Measurements from ENCODE around the gene PDE4C.

PDE4C gene

DNA sequence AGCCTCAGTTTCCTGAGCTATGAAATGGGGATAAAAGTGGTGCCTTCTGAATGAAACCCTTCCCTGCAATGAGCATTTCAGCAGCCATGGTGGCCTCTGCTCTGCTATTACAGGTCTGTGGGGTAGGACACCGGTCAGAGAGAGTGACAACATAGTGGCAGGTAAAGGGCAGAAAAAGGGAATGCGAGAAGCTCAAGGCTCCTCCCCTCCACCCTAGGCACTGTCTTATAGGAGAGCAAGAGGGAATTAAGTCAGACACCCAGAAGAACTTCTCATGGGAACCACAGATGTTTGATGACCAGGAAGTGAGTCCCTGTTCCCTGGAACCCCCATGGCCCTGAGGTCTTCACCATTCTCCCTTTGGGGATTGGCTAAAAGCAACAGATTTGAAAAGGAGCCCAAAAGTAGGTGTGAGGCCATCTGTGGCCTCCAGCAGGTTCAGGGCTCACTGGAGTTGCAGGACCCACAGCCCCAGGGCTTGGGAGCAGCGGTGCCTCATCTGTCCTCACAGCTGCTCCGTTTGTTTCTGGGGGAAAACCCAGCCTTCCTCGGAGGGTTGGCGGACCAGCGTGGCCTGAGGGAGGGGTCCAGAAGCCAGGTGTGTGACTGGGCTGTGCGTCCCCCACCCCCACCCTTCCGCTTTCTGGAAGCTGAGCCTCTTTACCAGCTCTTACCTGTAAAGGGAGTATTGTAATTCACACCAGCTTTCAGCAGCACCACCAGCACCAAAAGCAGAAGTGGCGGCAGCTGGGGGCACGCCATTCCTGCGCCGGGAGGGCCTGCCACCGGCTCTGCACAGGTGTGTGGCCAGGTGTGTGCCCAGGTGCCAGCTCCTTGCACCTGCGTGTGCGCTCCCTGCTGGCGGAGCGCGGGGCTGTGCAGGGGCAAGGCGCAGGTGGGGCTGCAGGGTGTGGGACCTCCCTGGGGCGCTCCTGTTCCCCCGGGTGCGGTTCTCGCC lies 28.6 kb upstream of the PDE4C start:
- DNase-seq (ENCODE audit: low spot score), result no peak

DNA sequence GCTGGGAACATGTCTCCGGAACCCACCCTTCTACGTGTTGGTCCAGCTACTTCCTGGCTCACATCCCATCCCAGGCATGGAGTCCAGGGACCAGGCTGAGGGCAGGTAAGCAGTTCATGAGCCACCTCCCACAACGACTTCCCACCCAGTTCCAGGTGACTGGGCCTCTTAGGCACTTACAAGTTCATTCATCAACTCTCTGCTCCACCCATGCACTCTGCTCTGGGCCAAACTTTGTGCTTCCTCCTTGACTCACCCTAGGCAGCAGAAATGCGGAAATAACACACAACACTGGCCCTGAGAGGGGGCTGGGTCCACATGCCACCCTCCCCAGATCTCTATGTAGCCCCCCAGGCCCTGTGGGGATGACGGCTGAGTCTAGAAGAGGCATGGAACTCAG lies 27.5 kb upstream of the PDE4C start:
- no peak for DNase-seq (ENCODE audit: low spot score)

DNA sequence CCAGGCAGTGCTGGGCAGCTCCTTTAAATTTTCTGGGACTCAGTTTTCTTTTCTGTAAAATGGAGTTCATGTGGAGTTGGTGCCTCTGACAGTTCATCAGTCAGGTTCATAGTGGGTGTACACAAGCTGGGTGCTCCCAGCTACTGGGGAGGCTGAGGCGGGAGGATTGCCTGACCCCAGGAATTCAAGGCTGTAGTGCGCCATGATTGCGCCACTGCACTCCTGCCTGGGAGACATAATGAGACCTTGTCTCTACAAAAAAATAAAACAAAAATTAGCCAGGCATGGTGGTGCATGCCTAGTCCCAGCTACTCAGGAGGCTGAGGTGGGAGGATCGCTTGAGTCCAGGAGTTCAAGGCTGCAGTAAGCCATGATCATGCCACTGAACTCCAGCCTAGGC lies 26.9 kb upstream of the PDE4C start:
- DNase-seq (ENCODE audit: low spot score), result no peak

DNA sequence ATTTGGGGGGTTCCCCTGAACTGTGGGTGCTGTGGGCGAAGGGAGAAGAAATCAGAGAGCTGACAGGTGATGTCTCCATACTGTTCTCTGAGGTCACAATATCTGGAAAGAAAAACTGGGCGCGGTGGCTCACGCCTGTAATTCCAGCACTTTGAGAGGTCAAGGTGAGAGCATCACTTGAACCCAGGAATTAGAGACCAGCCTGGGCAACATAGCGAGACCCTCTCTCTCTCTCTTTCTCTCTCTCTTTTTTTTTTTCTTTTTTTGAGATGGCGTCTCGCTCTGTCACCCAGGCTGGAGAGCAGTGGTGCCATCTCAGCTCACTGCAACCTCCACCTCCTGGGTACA lies 26.1 kb upstream of the PDE4C start:
- no peak for DNase-seq (ENCODE audit: low spot score)

DNA sequence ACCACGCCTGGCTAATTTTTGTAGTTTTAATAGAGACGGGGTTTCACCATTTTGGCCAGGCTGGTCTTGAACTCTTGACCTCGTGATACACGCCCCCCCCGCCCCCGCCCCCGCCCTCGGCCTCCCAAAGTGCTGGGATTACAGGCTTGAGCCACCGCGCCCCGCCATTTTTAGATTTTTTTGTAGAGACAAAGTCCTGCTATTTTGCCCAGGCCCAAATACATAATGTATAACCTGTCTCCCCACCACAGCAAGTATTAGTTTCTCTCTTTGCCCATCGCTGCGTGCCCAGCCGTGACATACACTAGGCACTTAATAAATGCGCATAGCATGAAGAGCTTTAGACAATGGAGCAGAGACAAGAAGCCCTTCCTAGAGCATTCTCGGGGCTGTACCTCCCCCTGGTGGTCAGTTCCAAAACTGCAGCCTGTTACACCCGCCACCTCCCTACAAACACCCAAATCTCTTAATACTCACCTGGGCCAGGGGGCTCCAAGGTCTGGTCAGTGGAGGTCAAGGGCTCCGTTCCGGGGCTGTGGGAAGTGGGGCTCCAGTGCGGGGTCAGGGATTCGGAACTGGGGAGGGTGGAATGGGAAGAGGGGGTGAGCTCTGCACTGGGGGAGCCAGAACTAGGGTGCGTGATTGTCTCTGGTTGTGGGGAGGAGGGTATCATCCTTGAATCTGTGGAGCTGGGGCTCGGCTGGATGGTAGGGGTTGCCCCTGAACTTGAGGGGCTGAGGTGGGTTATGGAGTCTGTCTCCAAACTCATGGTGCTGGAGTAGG lies 25.5 kb upstream of the PDE4C start:
- DNase-seq (ENCODE audit: low spot score), result peak; percentile 82

DNA sequence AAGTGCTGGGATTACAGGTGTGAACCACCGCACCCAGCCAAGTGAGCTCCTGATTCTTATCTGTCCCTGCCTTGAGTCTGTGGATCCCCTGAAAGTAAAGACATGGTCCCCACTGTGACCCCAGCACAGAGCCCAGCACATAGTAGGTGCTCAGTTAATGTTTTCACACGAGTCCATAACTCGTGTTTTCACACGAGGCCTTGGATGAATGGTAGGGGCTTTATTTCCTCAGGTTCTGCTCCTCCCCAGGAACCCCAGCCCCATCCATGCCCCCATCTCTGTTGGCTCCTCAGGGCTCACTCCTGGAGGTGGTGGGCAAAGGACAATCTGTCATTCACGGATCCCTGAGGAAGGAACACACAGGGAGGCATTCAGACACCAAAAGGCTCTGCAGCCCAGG lies 23.6 kb upstream of the PDE4C start:
- DNase-seq (ENCODE audit: low spot score), result no peak

DNA sequence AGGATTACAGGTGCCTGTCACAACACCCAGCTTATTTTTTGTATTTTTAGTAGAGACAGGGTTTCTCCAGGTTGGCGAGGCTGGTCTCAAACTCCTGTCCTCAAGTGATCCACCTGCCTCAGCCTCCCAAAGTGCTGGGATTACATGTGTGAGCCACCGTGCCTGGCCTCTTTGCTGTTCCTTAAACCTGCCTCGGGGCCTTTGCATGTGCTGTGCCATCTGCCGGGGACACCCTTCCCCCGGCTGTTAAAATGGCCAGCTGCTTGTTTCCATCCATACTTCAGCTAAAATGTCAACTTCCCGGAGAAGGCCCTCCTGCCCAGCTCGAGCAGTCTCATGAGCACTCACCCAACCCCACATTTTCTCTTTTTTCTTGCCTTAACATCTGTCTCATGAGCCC lies 19.1 kb upstream of the PDE4C start:
- DNase-seq (ENCODE audit: low spot score), result no peak

DNA sequence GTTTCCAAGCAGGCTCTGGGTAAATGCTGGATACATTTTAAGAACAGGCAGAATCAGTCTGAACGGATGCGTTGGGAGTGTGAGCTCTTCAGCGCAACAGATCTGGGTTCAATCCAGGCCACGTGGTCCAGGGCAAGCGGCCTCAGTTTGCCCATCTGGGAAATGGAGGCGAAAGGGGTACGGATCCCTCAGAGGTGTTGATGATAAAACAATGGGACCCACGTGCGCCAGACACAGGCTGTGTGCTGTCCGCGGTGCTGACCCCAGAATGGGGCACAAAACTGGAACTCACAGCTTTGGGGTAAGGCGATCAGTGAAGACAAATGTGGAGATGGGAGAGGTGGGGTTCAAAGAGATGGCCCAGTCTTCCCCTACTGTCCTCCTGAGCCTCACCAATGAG lies 13.1 kb upstream of the PDE4C start:
- no peak for DNase-seq (ENCODE audit: low spot score)

DNA sequence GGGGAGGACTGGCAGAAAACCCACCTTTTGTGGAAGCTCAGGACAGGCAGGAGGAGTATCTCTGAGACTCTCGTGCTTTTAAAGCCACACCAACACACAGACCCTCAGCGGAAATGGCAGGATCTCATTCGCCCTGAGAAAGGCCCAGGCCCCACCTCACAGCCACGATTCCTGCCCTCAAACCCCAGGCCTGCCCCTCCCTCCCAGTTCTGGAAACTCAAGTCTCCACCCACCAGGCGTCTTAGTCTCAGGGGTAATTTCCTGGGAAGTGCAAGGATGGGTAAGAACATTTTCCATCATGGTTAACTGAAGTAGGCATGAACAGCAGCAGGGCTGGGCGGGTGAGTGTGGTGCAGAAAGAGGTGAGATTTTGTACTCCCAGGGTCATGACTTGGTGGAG lies 8.0 kb upstream of the PDE4C start:
- DNase-seq (ENCODE audit: low spot score), result no peak

DNA sequence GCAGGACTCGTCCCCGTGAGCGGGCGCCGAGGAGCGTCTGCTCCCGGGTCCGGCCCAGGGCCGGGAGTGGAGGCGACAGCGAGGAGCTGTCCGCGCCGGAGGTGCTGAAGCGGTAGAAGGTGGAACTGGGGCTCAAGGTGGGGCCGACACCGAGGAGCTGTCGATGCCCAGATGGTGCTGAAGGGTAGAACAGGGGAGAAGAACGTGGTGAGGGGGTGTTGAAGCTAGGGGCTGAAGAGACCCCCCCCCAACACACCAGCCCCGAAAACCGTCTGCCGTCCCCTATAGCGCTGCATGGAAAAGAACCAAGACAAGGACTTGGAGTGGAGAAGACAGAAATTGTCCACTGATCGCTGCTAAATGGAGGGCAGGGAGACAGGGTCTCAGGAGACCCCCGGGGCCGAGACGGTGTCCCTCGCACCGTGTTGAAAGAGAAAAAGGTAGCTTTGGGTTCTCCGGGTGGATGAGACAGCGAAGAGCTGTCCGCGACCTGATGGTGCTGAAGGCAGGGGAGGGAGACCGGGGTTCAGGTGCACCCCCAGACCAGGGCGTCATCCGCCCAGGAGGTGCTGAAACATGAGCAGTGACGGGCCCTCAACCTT lies 7.1 kb upstream of the PDE4C start:
- DNase-seq (ENCODE audit: low spot score), result peak; percentile 21

DNA sequence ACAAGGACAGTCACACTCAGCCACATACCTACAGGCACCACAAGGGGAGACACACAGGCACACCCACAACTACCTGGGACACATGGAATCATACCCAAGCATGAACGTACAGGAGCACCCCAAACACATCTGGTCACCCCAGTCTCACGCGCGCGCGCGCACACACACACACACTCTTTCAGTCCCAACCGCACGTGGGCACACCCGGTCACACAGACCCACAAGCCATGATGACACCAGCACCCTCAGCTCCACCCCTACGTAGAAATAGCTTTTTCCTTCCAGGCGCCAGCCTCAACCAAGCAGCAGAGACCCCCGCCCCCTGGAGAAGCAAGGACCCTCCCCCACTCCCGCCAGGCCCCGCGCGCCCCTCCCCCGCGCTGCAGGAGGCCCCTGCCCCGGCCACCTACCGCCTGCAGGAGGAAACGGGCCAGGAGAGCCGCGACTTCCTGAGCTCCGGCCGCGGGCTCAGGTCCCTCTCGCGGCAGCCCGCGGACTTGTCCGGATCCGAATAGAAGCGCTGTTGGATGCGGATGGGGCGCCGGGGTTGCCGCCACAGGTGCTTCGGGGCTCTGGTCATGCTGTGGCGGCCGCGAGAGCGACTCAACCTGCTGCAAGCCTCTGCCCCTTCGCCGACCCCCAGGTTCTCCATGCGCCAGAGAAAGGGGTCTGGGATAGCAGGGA lies 6.4 kb upstream of the PDE4C start:
- DNase-seq (ENCODE audit: low spot score), result no peak

DNA sequence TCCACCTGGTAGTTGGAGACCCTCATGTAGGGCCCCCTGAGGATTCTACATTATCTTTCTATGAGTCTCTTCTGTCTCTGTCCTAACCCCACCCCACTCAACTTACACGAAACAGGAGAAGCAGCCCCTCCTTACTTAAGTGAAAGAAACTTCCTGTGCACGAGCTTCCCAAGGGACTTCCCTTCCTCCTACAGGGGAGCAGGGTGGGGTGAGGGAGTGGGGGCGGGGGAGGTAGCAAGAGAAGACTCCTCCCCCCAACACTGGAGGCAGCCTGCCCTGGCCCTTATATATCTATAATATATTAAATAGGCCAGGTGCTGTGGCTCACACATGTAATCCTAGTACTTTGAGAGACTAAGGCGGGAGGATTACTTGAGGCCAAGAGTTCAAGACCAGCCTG lies 5.5 kb upstream of the PDE4C start:
- no peak for DNase-seq (ENCODE audit: low spot score)

DNA sequence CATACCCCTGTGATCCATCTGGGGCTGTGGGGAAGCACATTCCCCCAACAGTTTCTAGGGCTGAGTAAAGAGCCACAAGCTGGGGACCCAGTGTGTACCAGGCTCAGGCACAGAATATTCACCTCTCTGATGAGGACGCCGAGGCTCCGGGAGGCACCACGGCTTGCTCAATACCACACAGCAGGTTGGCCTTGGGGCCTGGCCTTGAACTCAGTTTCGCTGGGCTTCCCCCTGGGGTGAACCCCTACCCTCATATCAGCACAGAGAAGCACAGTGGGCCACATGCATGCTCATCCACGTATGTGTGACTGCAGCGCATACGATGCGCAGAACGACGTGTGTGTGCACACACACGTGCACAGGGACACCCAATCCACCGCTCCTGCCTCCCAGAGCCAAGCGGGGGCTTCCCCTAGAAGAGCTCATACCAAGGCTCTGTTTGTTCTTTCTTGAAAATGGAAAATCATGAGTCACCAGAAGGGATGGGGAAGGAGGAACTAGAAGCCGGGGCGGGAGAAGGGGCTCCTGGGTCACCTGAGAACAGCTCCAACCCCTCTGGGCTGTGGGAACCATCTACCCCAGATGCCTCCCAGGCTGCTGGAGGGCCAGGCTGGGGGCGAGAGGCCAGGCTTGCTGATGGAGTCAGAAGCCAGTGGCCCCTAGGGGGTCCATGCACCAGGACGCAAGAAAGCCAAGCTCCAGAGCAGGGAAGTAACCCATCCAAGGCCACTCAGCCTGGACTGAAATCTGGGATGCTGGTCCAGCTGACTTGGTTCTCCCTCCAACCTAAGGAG lies 4.9 kb upstream of the PDE4C start:
- no peak for DNase-seq (ENCODE audit: low spot score)

DNA sequence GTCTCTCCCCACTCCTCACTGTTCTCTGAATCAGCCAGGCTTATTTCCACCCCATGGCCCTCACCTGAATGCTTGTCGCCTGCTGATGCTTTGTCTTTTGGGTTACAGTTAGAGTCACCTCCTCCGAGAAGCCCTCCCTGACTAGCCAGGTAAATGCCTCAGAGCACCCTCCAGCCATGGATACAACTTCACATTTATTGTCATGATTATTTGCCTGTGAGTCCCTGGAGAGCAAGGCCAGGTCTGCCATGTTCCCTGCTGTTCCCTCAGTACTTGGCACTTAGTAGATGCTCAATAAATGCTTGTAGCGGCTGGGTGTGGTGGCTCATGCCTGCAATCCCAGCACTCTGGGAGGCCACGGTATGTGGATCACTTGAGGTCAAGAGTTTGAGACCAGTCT lies 3.7 kb upstream of the PDE4C start:
- no peak for DNase-seq (ENCODE audit: low spot score)

DNA sequence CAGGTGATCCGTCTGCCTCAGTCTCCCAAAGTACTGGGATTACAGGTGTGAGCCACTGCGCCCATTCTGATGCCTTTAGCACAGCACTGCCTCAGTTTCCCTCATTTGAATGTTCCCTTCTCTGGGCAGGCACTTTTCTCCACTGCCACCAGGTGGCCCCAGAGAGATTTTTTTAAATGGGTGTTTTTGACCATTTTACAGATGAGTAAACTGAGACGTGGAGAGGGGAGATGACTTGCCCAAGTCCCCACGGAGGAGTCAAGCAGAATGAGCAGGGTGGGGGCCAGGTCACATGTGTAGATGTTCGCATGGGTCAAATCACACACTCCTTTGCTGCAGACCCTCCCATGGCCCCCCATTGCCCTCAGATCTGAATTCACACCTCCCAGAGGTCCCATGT lies 3.2 kb upstream of the PDE4C start:
- no peak for DNase-seq (ENCODE audit: low spot score)

DNA sequence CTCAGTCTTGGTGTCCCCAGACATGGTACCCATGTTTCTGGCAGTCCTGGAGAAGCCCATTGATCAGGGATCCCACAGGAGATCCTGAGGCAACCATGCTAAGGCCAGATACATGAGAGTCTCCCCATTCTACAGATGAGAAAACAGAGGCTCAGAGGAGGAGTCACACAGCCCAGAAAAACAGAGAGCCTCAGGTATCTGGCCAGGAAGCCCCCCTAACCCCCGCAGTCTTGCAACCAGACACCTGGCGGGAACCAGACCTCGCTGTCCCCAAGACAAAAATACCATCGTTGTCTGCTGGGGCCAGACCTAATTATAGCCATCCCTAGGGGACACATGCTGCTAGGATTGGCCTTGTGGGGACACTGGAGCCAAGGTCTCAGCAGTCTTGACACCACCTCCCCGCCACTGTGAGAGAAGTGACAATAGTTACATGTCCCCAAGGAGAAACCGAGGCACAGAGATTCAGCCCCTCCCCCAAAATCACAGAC lies 1.6 kb upstream of the PDE4C start:
- DNase-seq (ENCODE audit: low spot score), result no peak

DNA sequence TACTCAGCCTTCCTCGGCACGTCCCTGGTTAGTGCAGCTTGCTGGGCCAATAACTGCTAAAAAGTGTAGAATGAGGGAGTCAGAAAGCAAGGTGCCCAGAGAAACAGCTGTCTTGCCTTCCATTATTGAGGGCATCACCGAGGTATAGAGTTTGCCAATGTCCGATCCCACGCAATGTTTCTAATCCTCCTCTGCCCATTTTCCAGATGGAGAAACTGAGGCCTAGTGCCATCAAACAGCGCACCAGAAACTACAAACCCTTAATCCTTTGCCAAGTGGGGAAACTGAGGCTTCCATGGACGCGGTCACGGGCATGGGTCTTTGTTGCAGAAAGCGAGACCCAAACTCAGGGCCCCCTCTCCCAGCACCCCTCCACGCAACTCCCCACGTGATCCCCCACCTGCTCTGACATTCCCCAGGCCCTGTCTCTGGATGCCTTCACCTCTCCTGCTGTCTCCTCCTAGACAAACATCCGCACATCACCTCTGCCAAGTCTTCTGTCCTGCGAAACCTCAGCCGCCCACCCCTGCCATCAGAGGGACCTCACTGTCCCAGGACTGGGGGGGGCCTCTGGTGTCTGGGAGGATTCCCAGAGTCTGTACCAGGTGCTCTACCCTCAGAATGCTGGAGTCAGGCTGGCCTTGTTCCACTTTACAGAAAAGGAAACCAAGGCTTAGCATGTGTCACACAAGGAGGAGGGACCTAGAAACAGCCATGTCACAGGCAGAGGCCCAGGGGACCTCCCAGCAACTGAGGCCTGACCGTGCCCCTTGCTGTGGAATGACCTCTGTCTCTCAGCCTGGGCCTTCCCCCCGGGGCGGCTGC lies 930 bp upstream of the PDE4C start:
- no peak for DNase-seq (ENCODE audit: low spot score)

DNA sequence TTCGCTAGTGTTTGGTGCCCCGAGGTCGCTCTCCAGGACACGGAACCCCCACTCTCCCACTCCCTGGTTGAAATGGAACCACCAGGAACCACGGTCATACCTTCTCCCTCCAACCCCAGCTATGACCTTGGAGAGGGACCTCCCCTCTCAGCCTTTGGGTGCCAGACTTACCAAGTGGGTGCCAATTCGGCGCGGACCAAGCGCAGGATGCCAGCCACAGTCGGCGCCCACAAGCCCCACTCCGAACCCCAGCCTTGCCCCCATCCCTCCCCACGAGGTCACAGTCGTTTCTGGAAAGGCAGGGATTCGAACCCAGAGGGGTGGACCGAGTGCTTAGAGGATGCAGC lies 910 bp downstream of the PDE4C start:
- DNase-seq (ENCODE audit: low spot score), result no peak

DNA sequence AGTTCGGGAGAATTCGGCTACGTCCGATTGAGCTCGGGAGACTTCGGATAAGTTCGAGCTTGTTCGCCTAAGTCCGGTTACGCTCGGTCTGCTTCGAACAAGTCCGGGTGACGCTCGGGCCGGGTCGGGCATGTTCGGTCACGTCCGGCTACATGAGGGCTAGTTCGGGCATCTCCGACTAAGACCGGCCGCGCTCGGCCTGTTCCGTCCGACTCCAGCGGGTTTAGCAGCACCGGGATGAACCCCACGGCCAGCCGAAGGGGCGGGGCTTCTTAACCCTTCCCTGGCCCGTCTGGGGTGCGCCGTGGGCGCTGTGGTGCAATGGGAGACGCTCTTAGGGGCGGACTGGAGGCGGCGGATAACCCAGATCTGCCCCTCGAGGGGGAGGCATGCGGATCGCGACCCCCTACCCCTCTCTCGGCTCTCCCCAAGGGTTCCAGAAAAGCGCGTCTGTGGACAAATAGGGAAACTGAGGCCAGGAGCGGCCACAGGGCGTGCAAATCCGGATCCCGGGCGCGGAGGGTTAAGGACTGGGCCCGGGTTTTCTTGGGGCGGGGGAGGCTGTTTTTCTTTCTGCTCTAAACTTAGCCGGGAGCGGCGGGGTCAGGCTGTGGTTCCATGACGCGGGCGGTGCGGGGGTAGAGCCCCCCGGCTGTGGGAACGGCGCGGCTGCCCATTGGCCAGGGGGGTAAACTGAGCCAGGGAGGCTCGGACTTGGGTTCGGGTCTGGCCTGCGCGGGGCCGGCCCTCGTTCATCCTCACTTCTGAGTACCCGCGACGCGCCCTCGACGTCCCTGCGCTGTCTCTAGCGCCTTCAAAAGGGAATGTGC lies 1.5 kb downstream of the PDE4C start:
- DNase-seq (ENCODE audit: low spot score), result peak; percentile 87
